Fibroblast of peridontal ligament (primary cell): ENCODE measurements around the gene AIP.

Source experiments
- DNase-seq: peaks from one replicate; pipeline ENCODE4 v3.0.0-alpha.2; 2010; ENCODE audit errors: extremely low read depth

Gene AIP

DNA sequence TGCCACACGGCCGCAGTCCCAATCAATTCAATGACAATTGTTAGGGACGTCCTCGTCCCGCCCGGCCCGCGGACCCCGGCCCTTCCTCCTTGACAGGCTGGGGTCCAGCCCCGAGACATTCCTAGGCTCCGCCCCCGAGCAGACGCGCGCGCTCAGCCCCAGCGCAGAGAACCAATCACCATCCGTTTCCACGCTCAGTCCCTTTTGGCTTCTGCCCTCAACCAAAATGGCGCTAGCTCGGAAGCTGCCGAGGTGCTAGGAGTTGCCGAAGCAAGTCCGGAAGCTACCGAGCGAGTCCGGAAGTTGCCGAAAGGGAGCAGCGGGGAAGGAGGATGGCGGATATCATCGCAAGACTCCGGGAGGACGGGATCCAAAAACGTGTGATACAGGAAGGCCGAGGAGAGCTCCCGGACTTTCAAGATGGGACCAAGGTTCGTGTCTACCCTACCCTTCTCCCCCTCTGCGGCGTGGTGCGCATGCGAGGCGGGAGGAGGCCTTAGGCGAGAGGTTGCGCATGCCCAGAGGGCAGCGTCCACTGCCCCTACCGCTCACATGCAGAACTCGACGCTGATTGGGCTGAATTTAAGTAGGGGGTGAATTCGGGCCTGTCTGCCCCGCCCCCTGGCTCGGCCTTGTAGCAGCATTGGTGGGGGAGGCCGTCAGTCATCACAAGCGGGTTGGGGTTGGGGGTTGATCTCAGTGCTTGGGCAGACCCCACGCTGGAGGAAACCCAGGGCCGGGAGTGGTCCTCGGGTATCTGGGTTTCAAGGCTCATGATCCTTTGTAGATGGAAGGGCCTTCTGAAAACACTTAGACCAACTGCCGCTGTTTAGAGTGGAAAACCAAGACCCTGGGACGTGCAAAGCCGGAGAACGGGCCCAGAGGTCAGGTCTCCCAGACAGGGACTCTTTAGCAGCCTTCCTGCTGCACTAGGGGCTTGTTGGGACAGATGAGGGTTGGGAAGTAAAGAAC is at the start of gene AIP:
AIP (plus strand) TSS at position 200 of the 972 bp plus-strand sequence; CDS start at position 333, 133 bp downstream.
- peak; percentile 97 for DNase-seq

DNA sequence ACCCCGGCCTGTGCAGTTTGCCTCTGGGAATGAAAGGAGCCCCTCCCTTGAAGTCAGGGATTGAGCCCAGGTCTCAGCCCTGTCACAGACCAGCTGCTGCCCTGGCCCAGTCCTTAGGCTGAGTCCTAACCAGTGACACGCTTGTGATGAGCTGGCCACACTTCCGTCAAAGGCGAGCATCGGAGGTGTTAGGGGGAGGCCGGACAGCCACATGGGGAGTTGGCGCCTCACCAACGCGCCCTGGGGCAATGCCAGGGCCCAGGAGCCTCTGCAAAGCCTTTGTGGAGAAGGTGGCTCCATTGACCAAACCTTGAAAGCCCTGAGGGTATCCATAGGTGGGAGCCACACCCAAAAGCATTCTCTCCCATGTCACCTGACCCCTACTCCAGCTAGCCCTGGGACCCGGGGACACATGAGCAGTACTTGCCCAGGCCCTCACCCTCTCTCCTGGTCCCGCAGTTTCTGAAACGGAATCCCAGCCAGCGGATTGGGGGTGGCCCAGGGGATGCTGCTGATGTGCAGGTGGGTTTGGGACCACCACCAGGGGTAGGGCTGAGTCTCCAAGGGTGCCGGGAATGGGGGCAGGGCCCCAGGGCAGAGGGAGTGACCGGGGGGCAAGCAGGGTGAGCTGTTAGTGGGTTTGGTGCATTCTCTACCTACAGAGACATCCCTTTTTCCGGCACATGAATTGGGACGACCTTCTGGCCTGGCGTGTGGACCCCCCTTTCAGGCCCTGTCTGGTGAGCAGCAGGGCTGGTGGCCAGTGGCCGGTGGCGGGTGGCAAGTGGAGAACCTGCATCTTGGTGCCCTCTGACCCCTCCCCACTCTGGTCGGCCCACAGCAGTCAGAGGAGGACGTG is 49.1 kb upstream of the AIP start:
- DNase-seq, result no peak

DNA sequence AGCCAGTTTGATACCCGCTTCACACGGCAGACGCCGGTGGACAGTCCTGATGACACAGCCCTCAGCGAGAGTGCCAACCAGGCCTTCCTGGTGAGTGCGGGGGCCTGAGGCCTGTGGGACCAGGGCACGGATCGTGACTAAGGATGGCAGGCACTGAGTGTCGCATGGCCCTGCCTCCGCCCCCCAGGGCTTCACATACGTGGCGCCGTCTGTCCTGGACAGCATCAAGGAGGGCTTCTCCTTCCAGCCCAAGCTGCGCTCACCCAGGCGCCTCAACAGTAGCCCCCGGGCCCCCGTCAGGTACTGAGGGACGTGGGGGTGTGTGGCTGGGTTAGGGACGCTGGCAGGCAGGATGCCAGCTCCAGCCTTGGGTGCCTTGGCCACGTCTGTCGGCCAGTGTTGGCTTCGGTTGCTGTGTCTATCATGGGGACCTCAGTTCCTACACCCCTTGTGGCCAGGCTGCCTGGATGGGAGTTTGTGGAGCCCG is 48.4 kb upstream of the AIP start:
- no peak for DNase-seq

DNA sequence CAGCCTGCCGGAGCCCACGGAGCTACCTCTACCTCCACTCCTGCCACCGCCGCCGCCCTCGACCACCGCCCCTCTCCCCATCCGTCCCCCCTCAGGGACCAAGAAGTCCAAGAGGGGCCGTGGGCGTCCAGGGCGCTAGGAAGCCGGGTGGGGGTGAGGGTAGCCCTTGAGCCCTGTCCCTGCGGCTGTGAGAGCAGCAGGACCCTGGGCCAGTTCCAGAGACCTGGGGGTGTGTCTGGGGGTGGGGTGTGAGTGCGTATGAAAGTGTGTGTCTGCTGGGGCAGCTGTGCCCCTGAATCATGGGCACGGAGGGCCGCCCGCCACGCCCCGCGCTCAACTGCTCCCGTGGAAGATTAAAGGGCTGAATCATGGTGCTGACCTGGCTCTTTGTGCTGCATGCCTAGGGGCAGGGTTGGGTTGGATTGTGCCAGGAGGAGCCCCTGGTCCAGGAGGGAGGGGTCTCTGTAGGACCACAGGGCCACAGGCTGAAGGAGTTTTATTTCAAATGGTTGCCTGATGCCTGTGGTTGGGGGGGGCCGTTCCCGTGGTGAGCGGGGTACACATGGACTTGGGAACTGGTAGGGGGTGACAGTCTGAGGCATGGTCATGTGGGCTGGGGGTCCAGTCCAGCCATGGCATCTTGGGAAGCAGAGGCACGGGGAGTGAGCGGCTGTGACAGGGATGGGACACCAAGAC is 47.6 kb upstream of the AIP start:
- no peak for DNase-seq

DNA sequence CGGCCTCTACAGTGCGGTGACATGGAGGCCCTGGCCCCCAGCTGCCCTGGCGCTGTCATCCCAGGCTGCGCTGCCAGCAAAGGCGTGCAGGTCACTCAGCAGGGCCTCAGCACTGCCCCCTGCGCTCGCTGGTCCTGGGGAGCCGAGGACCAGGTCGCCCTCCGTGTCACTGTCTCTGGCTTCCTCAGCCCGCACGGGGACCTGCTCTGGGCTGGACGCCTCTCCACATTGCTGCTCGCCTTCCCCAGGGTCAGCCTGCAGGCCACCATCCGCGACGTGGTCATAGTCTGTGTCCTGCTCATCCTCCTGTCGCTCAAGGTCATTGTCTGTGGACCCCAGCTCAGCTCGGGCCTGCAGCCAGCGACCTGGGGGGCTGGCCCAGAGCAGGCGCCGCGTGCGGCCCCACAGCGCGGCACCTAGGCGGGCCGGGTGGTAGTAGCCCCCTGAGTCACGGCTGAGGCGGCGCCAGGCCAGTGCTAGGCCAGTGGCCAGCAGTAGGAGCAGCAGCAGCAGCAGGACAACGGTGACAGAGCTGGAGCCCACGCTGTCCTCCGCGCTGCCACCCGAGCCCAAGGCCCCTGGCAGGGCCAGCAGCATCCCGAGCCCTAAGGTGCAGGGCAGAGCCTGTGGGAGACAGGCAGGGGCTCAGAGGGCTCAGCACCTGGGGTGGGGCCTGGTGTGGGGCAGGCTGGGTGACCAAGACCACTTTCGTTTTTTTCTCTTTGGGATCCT is 46.9 kb upstream of the AIP start:
- DNase-seq, result no peak

DNA sequence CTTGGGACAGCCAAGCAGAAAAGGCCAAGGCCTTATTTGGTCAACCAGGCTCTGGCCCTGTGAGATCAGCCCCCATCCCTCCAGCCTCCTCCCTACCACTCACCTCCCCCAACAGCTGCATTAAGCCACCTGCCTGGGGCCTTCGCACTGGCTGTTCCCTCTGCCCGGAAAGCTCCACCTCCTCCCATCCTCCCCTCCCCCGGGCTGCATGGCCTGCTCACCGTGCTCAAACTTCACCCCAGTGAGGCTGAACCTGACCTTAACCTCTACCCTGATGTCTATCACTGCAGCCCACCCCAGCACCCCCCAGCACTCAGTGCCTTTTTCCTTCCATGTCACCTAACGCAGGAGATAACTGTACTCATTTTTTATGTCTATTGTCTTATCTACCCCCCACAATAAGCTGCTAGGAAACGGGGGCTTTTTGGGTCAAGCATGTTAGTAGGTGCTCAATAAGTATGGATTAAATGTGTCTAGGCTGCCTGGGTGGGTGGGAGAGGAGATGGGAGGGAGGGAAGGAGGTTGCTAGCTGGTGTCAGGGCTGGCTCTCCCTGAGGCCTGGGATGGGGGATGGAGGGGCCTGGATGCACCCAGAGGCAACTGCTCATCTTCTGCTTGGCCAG is 46.3 kb upstream of the AIP start:
- no peak for DNase-seq

DNA sequence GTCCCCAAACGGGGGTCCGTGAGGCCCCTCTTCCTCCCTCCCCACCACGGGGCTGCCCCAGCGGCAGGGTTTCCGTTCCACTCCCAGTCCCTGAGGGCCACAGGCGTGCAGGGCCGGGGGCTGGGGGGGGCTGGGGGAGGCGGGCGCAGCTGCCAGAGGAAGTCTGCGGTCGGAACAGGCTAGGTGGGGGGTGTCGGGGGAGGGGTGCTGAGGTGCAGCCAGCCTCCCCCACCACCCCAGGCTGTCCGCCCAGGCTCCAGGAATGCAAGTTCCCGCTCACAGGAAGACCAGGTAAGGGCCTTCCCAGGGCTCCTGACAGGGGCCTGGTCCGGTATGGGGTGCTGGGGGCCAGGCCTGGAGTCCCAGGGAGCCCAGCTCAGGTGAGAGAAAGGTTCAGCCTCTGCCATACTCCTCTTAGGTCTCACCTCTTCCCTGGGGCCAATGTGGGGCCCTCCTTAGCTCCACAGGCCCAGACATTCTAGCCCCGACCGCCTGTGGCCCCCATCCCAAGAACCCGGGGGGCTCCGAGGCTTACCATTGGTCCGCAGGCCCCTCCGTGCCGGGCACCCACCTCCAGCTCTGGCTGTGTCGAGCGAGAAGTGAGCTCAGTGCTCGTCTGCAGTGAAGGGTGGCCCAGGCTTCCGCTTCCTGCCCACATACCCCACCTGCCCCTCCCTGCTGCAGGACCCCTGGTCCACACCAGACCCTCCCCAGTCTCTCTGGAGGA is 45.6 kb upstream of the AIP start, which contains the start of gene PTPRCAP:
PTPRCAP (minus strand) TSS at position 601 of the 727 bp plus-strand sequence; CDS start at position 538, 63 bp downstream.
- DNase-seq, result no peak

DNA sequence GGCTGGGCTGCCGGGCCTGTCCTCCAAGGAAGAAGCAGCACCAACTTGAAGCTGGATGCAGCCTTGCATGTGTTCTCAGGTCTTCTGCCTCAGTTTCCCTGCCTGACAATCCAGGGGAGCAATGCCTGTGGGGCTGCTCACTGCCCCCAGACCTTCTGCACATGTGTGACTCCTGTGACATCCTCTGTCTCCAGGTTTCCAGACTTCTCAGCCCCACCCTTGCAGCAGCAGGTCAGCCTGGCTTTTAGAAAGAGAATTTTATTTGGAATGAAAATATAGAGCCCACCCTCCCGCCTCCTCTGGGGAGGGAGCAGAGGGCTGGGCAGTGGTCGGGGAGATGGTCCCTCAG is 45.0 kb upstream of the AIP start:
- DNase-seq, result no peak

DNA sequence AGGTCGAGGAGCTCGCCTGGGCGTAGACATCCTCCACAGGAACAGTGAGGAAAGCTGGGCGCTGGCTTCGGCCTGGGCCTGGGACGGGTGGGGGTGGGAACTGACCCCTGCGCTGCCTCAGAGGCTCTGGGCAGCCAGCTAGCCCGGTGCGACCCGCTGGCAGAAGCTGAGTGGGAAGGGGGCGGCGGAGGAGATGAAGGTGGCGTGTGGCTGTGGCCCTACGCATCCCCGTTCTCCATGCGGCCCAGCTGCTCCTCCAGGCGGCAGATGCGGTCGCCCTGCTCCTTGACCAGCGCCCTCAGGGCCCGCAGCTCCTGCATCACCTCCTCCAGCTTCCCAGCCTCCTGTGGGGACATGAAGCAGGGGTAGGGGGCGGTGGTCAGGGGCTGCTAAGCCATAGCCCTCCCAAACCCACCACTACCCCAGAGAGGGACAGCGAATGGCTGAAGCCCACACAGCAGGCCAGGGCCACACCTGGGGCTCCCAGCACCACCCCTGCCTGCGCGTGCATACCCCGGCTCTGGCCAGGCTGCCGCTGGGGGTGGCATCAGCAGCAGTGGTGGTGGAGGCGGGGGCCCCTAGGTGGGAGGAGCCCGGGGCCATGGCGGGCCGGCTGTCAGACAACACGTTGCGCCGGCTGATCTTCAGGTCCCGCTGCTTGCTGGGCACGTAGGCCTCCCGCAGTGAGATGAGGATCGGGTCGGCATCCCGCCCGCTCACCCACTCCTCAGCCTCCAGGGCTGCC is 44.5 kb upstream of the AIP start:
- DNase-seq, result no peak

DNA sequence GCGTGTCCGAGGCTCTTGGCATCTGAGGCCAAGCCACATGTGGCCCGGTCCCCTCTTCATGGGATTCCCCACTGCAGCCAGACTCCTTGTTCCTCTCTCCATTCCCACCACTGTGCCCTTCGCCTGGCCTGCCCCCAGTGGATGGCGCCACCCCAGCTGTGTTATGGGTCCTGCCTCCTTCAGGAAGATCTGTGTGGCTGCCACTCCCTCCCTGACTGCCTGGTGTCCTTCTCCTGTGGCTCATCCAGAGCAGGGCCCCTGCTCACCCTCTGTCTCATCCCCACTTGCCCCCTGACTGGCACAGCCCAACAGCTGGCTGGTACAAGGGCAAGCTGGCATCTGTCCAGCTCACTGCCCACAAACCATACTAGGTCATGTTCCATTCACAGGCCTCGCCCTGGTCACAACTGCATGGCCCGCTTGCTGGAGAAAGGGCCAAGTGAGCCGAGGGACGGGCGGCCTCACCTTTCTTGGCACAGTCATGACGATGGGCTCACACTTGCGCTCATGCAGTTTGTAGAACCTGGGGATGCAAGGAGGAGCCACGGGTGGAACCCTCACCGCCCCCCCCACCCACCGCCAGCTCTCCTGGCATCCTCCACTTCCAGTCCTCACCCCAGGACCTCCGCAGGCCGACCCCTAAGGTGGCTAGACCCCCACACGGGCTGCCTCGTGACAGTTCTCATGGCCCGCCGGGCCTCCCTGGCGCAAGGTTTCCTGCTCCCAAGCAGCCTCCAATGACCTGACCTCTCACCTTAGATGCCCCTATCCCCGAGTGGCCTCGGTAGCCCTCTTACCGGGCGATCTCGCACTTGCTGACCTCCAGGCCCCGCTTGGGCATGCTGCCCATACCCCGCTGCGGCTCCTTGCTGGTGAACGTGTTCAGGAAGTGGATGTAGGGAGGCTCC is 43.3 kb upstream of the AIP start:
- peak; percentile 15 for DNase-seq

DNA sequence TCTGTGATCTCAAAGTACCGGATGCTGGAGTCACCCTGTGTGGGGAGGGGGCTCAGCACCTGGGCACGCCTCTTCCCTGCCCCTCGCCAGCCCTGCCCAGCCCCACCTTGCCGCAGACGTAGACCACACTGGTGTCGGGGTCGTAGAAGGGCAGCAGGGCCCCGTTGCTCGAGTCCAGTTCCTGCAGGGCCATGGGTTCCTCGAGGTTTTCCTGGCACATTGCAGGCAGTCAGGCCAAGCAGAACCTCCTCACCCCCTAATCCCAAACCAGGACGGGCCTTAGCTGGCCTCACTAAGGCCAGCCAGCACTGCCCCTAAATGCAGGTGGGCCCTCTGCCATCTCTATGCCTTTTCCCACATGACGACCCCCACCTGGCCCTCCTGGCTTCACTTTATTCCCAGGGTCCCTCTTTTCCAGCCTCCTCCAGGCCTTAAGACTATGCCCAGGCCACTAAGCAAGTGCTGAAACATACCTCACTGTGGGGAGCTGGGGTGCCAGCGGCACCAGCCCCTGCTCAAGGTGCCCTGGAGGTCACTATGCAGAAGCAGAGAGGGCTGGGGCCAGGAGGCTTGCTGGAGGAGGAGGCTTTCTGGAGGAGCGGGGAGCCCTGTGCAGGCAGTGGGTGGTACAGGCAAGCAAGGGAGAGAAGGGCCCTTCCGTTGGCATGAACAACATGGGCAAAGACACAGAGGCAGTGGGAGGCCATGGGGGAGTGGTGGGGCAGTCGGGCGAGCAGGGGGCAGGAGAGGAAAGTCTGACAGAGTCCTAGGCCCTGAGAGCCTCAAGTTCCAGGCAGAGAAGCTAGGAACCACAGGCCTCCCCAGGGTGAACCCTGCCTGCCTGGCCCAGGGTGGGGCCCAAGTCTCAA is 42.4 kb upstream of the AIP start:
- no peak for DNase-seq

DNA sequence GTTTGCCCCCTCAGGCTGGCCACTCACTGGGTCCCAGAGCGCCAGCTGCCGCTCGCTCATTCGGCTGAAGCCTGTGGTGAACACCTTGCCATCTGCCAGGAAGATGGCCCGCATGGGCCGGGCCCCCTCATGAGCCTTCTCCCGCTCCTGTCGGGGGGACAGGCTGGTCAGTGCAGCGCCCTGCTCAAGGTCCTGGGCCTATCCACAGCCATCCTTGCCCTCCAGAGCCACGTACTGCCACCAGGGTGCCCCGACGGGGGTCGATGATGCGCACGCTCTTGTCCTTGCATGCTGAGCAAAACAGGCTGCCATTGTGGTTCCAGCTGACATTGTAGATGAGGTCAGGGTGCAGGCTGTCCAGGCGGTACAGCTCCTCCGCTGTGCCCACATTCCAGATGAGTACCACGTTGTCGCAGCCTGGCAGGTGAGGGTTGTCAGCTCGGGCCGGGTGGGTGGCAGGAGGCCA is 41.7 kb upstream of the AIP start:
- no peak for DNase-seq

DNA sequence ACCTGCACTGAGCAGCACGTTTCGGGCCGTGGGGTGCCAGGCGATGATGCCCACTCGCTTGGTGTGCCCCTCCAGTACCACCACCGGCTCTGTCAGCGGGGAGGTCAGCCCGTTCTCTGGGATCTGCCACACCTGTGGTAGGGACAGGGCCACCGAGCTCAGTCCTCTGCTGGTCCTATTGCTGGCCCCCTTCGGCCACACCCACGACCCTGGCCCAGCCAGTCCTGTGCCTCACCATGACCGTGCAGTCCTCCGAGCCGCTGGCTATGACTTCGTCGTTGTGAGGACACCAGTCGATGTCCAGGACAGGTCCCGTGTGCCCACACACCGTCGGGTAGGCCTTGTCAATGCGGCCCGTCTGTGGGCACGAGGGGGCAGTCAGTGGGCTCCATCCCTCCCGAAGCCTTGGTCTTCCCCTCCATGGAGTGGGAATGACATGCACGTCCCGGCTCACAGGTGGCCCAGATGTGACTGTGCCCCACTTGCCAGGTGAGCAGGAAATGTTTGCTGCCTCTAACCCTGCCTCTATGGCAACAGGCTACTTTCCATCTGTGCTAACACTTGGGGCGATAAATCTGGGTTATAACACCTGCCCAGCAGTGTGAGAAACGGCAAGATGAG is 41.0 kb upstream of the AIP start:
- no peak for DNase-seq

DNA sequence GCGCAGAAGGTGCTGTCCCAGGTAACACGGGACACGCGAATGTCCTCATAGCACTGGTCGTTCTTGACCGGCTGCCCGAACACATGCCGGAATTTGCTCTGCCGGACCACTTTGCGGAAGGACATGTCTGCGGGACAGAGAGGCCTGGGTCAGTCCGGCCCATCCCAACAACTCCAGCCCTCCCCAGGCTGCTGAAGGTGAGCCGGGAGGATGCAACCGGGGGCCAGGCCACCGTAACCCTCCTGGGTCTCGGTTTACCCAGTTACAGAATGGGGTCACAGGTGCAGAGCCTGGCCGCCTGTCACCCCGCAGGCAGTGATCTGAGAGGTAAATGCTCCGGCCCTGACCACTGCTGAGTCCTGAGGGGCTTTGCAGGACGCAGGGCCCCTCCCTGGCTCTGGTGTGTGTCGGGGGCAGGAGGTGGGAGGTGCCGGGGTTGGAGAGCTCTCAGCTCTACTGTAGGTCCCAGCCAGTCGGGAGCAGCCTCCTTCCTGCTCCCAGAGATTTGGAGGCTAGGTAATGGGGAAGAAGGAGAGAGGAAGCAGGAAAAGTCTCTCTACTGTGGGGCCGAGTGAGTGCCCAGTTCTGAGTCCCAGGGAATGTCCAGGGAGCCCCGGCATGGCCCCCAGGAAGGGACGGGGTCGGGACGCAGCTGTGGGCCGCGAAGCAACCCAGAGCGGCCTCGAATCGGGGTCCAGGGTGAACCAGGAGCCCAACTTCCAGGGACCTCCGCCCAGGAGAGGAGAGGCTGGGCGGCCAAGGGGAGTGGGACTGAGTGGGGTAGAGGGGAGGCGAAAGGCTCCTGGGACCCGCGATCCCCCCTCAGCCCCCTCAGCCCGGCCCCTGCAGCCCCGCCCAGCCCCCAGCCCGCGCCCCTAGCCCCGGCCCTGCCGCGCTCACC is 40.1 kb upstream of the AIP start:
- DNase-seq, result no peak

DNA sequence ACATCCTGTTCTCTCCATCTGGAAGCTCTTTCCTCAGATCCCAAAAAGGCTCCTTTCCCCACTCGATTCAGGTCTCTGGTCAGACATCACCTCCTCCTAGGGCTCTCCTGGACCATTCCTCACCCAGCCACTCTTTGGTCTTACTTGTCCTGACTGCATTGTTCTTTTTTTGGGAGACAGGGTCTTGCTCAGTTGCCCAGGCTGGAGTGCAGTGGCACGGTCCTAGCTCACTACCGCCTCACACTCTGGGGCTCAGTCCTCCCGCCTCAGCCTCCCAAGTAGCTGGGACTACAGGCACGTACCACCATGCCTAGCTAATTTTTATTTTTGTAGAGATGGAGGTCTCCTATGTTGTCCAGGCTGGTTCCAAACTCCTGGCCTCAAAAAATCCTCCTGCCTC is 37.3 kb upstream of the AIP start:
- no peak for DNase-seq

DNA sequence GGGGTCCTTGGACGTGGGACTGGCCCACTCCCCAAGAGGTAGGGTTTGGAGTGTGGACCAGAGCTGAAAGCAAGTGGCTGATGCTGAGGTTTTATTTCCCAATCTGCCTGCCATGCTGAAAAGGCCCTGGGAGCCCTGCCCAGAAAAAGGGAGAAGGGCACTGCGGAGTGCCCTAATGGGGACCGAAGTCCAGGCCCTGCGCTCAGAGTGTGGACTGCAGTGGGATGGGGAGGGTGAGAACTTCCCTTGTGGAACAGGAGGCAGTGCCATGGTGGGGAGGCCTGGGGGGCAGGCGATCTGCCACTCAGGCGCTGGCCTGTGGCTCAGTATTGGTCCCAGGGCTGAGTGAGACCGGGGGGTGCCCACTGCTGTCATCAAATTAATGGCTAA is 34.6 kb upstream of the AIP start:
- DNase-seq, result no peak
